Measurements from ENCODE around the gene ACOT8. TPM values are rescaled to one million over a fixed set of nuclear protein-coding genes. Genes with fewer than 3 reads are reported as not detected.
"Not testable (repeated sequence)": the region's sequence is repeated elsewhere in the genome, so short reads cannot be mapped to it uniquely, and the experiment has no call there.

Gene ACOT8
- total RNA-seq, 1 experiment from 2014 or later: 33.4 TPM

DNA sequence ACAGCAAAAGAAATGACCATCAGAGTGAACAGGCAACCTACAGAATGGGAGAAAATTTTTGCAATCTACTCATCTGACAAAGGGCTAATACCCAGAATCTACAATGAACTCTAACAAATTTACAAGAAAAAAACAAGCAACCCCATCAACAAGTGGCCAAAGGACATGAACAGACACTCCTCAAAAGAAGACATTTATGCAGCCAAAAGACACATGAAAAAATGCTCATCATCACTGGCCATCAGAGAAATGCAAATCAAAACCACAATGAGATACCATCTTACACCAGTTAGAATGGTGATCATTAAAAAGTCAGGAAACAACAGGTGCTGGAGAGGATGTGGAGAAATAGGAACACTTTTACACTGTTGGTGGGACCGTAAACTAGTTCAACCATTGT, 59.7 kb downstream of the ACOT8 start:
- H3K27ac ChIP-seq; H4K20me1 ChIP-seq (ENCODE audit: insufficient read depth); H3K9me2 ChIP-seq (ENCODE audit: insufficient read depth); H3K4me3 ChIP-seq; H3K4me2 ChIP-seq; BruUV-seq (replicated peaks); H2AFZ ChIP-seq; H3K27me3 ChIP-seq (ENCODE audit: insufficient read depth, low read depth); H3K9me3 ChIP-seq (ENCODE audit: insufficient read depth, low read depth); POLR2A ChIA-PET (ENCODE audit: unreplicated experiment); CTCF ChIA-PET; DNase-seq: not testable (repeated sequence)
- peaks cover 17% of the 10 kb centered on the region for H3K79me2 ChIP-seq (ENCODE audit: low read depth)
- peaks cover 12% of the 10 kb centered on the region for H3K4me1 ChIP-seq (replicated peaks; ENCODE audit: insufficient read depth)
- intact Hi-C loops (cut with micrococcal nuclease; ENCODE audit: unreplicated experiment): loop anchor here (10.0 kb wide), 1 partner anchor 287 kb away; the partner anchor contains the start of gene NCOA5
- H3F3A ChIP-seq (ENCODE audit: insufficient read depth, low read depth): peaks cover 23% of the 10 kb centered on the region
- H3K36me3 ChIP-seq (ENCODE audit: low read depth): peaks cover 43% of the 10 kb centered on the region

DNA sequence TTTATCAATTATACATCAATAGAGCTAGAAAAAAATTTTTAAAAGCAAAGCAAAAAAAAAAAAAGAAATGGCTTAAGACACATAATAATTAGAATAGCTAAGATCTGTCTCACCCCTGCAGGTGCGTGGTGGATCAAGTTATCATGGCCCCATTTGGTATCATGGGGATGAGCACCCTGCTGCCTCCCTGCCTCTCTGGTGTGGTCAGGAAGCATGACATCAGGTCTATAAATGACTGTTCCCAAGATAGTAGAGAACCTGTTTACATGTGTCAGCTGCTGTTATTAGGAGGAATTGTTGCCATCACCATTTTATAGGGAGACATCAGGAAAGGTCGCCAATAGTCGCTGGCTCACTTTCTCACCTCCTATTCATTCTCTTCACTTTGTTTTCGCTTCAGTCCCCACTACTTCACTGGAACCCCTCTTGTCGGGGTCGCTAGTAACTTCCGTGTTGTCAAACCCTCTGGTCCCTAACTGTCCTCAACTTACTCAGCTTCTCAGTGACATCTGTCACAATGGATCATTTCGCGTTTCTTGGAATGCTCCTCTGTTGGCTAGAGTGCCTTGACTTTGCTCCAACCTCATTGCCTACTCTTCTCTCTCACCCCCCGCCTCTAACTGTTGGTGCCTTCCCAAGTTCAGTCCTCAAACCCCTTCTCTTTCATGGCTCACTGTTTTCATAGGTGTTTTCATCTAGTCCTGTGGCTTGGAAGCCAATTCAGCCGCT, 60.7 kb downstream of the ACOT8 start:
- no peaks in the 10 kb centered on the region for H3K27me3 ChIP-seq (ENCODE audit: insufficient read depth, low read depth)
- POLR2A ChIA-PET (ENCODE audit: unreplicated experiment): no interaction called here
- no peak overlapping the region for H3K4me2 ChIP-seq
- H3K27ac ChIP-seq: no peak overlapping the region
- no peak for DNase-seq
- H3K9me3 ChIP-seq (ENCODE audit: insufficient read depth, low read depth): no peaks in the 10 kb centered on the region
- TF ChIP-seq, protein P1, sequence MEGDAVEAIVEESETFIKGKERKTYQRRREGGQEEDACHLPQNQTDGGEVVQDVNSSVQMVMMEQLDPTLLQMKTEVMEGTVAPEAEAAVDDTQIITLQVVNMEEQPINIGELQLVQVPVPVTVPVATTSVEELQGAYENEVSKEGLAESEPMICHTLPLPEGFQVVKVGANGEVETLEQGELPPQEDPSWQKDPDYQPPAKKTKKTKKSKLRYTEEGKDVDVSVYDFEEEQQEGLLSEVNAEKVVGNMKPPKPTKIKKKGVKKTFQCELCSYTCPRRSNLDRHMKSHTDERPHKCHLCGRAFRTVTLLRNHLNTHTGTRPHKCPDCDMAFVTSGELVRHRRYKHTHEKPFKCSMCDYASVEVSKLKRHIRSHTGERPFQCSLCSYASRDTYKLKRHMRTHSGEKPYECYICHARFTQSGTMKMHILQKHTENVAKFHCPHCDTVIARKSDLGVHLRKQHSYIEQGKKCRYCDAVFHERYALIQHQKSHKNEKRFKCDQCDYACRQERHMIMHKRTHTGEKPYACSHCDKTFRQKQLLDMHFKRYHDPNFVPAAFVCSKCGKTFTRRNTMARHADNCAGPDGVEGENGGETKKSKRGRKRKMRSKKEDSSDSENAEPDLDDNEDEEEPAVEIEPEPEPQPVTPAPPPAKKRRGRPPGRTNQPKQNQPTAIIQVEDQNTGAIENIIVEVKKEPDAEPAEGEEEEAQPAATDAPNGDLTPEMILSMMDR (conservative IDR thresholded peaks at IDR 0.05): no peak
- TF ChIP-seq EZH2 (IDR thresholded peaks at IDR 0.05; ENCODE audit: low read depth): no peak
- H4K20me1 ChIP-seq (ENCODE audit: insufficient read depth): no peaks in the 10 kb centered on the region
- H3K36me3 ChIP-seq (ENCODE audit: low read depth): peaks cover 36% of the 10 kb centered on the region
- H3K79me2 ChIP-seq (ENCODE audit: low read depth): peaks cover 24% of the 10 kb centered on the region
- CTCF ChIA-PET: no interaction called here
- no TSS peak for BruUV-seq (replicated peaks)
- no peak overlapping the region for H2AFZ ChIP-seq
- H3K4me1 ChIP-seq (replicated peaks; ENCODE audit: insufficient read depth): peaks cover 12% of the 10 kb centered on the region
- peaks cover 23% of the 10 kb centered on the region for H3F3A ChIP-seq (ENCODE audit: insufficient read depth, low read depth)
- intact Hi-C loops (cut with micrococcal nuclease; ENCODE audit: unreplicated experiment): loop anchor here (10.0 kb wide), 1 partner anchor 288 kb away; the partner anchor contains the start of gene NCOA5
- H3K9me2 ChIP-seq (ENCODE audit: insufficient read depth): no peaks in the 10 kb centered on the region
- H3K4me3 ChIP-seq: no peak overlapping the region

DNA sequence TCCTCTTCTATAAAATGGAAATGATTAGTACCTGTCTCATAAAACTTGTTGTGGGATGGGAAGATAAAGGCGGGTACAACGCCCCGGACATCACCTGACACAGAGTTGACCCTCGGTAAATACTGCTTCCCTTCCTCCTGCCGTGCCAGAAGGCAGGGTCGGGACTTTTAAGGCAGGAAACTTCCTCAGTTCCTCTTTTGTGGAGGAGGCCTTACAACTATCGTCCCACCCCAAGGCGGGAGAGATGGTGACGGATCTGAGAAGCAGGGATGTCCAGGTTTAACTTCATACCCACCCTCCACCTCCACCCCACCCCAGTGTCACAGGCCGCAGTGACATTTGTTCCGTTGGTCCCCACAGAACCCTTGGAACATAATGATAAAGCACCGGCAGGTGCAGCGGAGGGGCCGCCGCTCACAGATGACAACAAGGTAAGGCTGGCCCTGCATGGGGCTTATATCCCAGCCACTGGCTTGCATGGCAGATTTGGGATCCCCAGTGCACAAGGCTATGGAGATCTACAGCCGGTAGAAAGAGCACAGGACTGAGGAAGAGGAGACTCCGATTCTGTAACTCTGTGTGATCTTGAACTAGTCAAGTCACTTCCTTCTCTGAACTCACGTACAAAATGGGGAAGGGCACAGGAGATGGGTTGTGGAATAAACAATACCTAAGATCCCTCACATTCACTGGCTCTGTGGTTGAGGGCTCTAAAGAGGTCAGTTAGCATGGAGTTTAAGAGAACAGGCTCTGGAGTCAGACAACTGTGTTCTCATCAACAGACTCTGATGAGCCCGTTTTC, 64.7 kb downstream of the ACOT8 start:
- intact Hi-C loops (cut with micrococcal nuclease; ENCODE audit: unreplicated experiment): loop anchor here (10.0 kb wide), 1 partner anchor 292 kb away; the partner anchor contains the start of gene NCOA5

More for the DNA sequence above, 64.7 kb downstream of the ACOT8 start:
- no peaks in the 10 kb centered on the region for H3K27me3 ChIP-seq (ENCODE audit: insufficient read depth, low read depth)
- TSS peak; percentile 62 for BruUV-seq (replicated peaks)
- TF ChIP-seq, protein P1 (conservative IDR thresholded peaks at IDR 0.05): no peak
- no peak for TF ChIP-seq EZH2 (IDR thresholded peaks at IDR 0.05; ENCODE audit: low read depth)
- peaks cover 25% of the 10 kb centered on the region for H3K4me1 ChIP-seq (replicated peaks; ENCODE audit: insufficient read depth)
- H3K79me2 ChIP-seq (ENCODE audit: low read depth): peaks cover 24% of the 10 kb centered on the region
- no peaks in the 10 kb centered on the region for H3K9me2 ChIP-seq (ENCODE audit: insufficient read depth)
- peak overlapping the region; percentile 56 for H3K27ac ChIP-seq
- peak overlapping the region; percentile 80 for H3K4me2 ChIP-seq
- H3K36me3 ChIP-seq (ENCODE audit: low read depth): peaks cover 31% of the 10 kb centered on the region
- peak overlapping the region; percentile 98 for H3K4me3 ChIP-seq
- no peak for DNase-seq
- no peaks in the 10 kb centered on the region for H3K9me3 ChIP-seq (ENCODE audit: insufficient read depth, low read depth)
- ChIA-PET CTCF (interaction anchor here (1.3 kb wide), 1 partner anchor 21 kb away, joined by 3 read pairs; no protein-coding TSS in a partner anchor), POLR2A (ENCODE audit: unreplicated experiment) (interaction anchor here (0.7 to 1.3 kb wide), 2 partner anchors 13 to 463 kb away, joined by 4 to 16 read pairs; no protein-coding TSS in a partner anchor)
- H2AFZ ChIP-seq: peak overlapping the region; percentile 97
- H4K20me1 ChIP-seq (ENCODE audit: insufficient read depth): no peaks in the 10 kb centered on the region
- H3F3A ChIP-seq (ENCODE audit: insufficient read depth, low read depth): peaks cover 35% of the 10 kb centered on the region

Other genes with a start within 250 kb of the ACOT8 start
- gene WFDC10A, start 227.7 kb downstream of the ACOT8 start, total RNA-seq (2021): not detected in 2 replicates
- not detected in 2 replicates for gene WFDC9, start 226.1 kb downstream of the ACOT8 start, total RNA-seq (2021)
- not detected in 2 replicates for gene WFDC11, start 187.2 kb downstream of the ACOT8 start, total RNA-seq (2021)
- gene WFDC13, start 155.4 kb downstream of the ACOT8 start, total RNA-seq (2021): not detected in 2 replicates
- not detected in 2 replicates for gene WFDC10B, start 152.4 kb downstream of the ACOT8 start, total RNA-seq (2021)
- gene SPINT4, start 135.0 kb downstream of the ACOT8 start, total RNA-seq (2021): not detected in 2 replicates
- 21.6 and 22.4 TPM in 2 replicates for gene WFDC3, start 65.5 kb downstream of the ACOT8 start, total RNA-seq (2021)
- 53.4 and 56.6 TPM in 2 replicates for gene DNTTIP1, start 65.4 kb downstream of the ACOT8 start, total RNA-seq (2021)
- 207 TPM in 2 replicates for gene UBE2C, start 44.7 kb downstream of the ACOT8 start, total RNA-seq (2021)
- 1.3 TPM in 1 of 2 replicates, not detected in the other for gene TNNC2, start 30.1 kb downstream of the ACOT8 start, total RNA-seq (2021)
- gene SNX21, start 23.6 kb downstream of the ACOT8 start, total RNA-seq (2021): 9.8 and 13.3 TPM in 2 replicates
- 2.7 and 3.3 TPM in 2 replicates for gene ZSWIM3, start 222 bp upstream of the ACOT8 start, total RNA-seq (2021)
- 13.2 and 13.5 TPM in 2 replicates for gene ZSWIM1, start 23.8 kb upstream of the ACOT8 start, total RNA-seq (2021)
- gene SPATA25, start 30.2 kb upstream of the ACOT8 start, total RNA-seq (2021): 5.2 and 6.3 TPM in 2 replicates
- 6.5 and 9.2 TPM in 2 replicates for gene NEURL2, start 33.8 kb upstream of the ACOT8 start, total RNA-seq (2021)
- gene CTSA, start 33.9 kb upstream of the ACOT8 start, total RNA-seq (2021): 123 and 132 TPM in 2 replicates
- 113 and 127 TPM in 2 replicates for gene PLTP, start 54.8 kb upstream of the ACOT8 start, total RNA-seq (2021)
- 35.3 and 35.6 TPM in 2 replicates for gene PCIF1, start 77.3 kb upstream of the ACOT8 start, total RNA-seq (2021)
- 14.1 and 16.3 TPM in 2 replicates for gene ZNF335, start 114.8 kb upstream of the ACOT8 start, total RNA-seq (2021)
- not detected in 2 replicates for gene MMP9, start 151.5 kb upstream of the ACOT8 start, total RNA-seq (2021)
- 6.0 and 8.7 TPM in 2 replicates for gene SLC12A5, start 171.8 kb upstream of the ACOT8 start, total RNA-seq (2021)
- 15.8 and 28.1 TPM in 2 replicates for gene NCOA5, start 232.6 kb upstream of the ACOT8 start, total RNA-seq (2021)

All from PC-9 (cell line).